Activated naive CD4-positive, alpha-beta T cell treated with anti-CD3 and anti-CD28 coated beads for 36 hours (primary cell): ENCODE data around the gene SLC35E4. TPM values are rescaled to one million over a fixed set of nuclear protein-coding genes. Genes with fewer than 3 reads are reported as not detected.
A peak's percentile ranks its signal among the peaks of the same experiment; 100 is the strongest.

Experiments
- CTCF ChIA-PET: fragments of 350-600 bp; sonication (Branson Sonifier 250); formaldehyde crosslinking; loops from one replicate; lab custom pipeline; 2021; ENCODE audit warnings: antibody characterized with exemption; lab: Charles Lee
- DNase-seq: peaks from one replicate; pipeline ENCODE4 v3.0.0-alpha.2; 2020
- H3K27ac Mint-ChIP-seq: one replicate; pipeline ENCODE4 v1.8.0; 2021; ENCODE audit warnings: mild to moderate bottlenecking, mixed read lengths
- H3K27me3 Mint-ChIP-seq: one replicate; pipeline ENCODE4 v1.8.0; 2021; ENCODE audit warnings: low read depth, mixed read lengths
- H3K36me3 Mint-ChIP-seq: one replicate; pipeline ENCODE4 v1.8.0; 2021; ENCODE audit warnings: low read depth, mixed read lengths
- H3K4me1 Mint-ChIP-seq: one replicate; pipeline ENCODE4 v1.8.0; 2021; ENCODE audit warnings: low read depth, mixed read lengths
- H3K4me3 Mint-ChIP-seq: one replicate; pipeline ENCODE4 v1.8.0; 2021; ENCODE audit warnings: mild to moderate bottlenecking, moderate library complexity, mixed read lengths
- H3K9me3 Mint-ChIP-seq: one replicate; pipeline ENCODE4 v1.8.0; 2021; ENCODE audit warnings: mixed read lengths
- intact Hi-C: fragments of 100-400 bp; cut with micrococcal nuclease; formaldehyde crosslinking; loops from one replicate; pipeline ENCODE4 v1.15.1; 2023
- total RNA-seq, 2 experiments: library from RNA; stranded (reverse); gene quantifications; one replicate each; pipeline ENCODE4 v1.2.3, GENCODE V29; 2021

Gene SLC35E4
- total RNA-seq, 2 experiments from 2014 or later = 2.2 TPM

GRCh38 chr22:30695871-30696655 lies 60.5 kb downstream of the SLC35E4 start:
- CTCF ChIA-PET = interaction anchor here (1.4 kb wide), 1 partner anchor 59 kb away, joined by 5 read pairs; no protein-coding TSS in a partner anchor
- peaks cover 12% of the 10 kb centered on the region for H3K27me3 Mint-ChIP-seq
- H3K4me1 Mint-ChIP-seq = peaks cover 11% of the 10 kb centered on the region
- intact Hi-C loops = loop anchor here (2.0 kb wide), 3 partner anchors 29 to 61 kb away; partner anchors contain the start of genes DUSP18 and SLC35E4
- DNase-seq = no peak
- no peak overlapping the region for H3K27ac Mint-ChIP-seq
- peak overlapping the region; percentile 63 for H3K4me3 Mint-ChIP-seq
- no peaks in the 10 kb centered on the region for H3K9me3 Mint-ChIP-seq
- H3K36me3 Mint-ChIP-seq = no peaks in the 10 kb centered on the region

Other genes starting within 250 kb of the SLC35E4 start
- 1 to 10 TPM; 2.8 to 3.9 TPM for gene RNF215, start 248.4 kb upstream of the SLC35E4 start, total RNA-seq
- gene SEC14L2, start 238.8 kb upstream of the SLC35E4 start, total RNA-seq = 1 to 10 TPM; 8.2 to 8.8 TPM
- gene MTFP1, start 210.0 kb upstream of the SLC35E4 start, total RNA-seq = 10 to 100 TPM; 36.6 to 37.1 TPM
- gene SEC14L3, start 163.8 kb upstream of the SLC35E4 start, total RNA-seq = not detected
- not detected for gene SEC14L4, start 130.1 kb upstream of the SLC35E4 start, total RNA-seq
- not detected for gene SEC14L6, start 89.0 kb upstream of the SLC35E4 start, total RNA-seq
- gene GAL3ST1, start 61.1 kb upstream of the SLC35E4 start, total RNA-seq = under 1 TPM; 0.27 to 0.29 TPM
- 10 to 100 TPM; 92.8 to 96.7 TPM for gene PES1, start 43.9 kb upstream of the SLC35E4 start, total RNA-seq
- under 1 TPM; 0.19 to 0.22 TPM for gene TCN2, start 28.6 kb upstream of the SLC35E4 start, total RNA-seq
- 1 to 10 TPM; 4.7 to 5.6 TPM for gene DUSP18, start 32.1 kb downstream of the SLC35E4 start, total RNA-seq
- gene OSBP2, start 59.1 kb downstream of the SLC35E4 start, total RNA-seq = under 1 TPM; 0.81 to 0.89 TPM